BLaER1 (cell line): ENCODE data around the gene TARBP1.

Experiments
- H3K27ac ChIP-seq: shearing (Covaris generic); formaldehyde crosslinking; 2 replicates; pipeline ENCODE4 v1.8.1; 2022
- H3K27me3 ChIP-seq: shearing (Covaris generic); formaldehyde crosslinking; 2 replicates; pipeline ENCODE4 v1.8.1; 2022
- H3K36me3 ChIP-seq: shearing (Covaris generic); formaldehyde crosslinking; 2 replicates; pipeline ENCODE4 v1.8.1; 2022
- H3K4me1 ChIP-seq: shearing (Covaris generic); formaldehyde crosslinking; 2 replicates; pipeline ENCODE4 v1.8.1; 2022
- H3K4me2 ChIP-seq: shearing (Covaris generic); formaldehyde crosslinking; 2 replicates; pipeline ENCODE4 v1.8.1; 2022
- H3K4me3 ChIP-seq: shearing (Covaris generic); formaldehyde crosslinking; 2 replicates; pipeline ENCODE4 v1.8.1; 2022
- H3K9ac ChIP-seq: shearing (Covaris generic); formaldehyde crosslinking; 2 replicates; pipeline ENCODE4 v1.8.1; 2022
- H3K9me3 ChIP-seq: shearing (Covaris generic); formaldehyde crosslinking; 2 replicates; pipeline ENCODE4 v1.8.1; 2022
- H4K20me1 ChIP-seq: shearing (Covaris generic); formaldehyde crosslinking; 2 replicates; pipeline ENCODE4 v1.8.1; 2022
- Cebpa-rat ChIP-seq: shearing (Covaris generic); IDR thresholded peaks from 2 replicates; pipeline ENCODE4 v1.8.1; 2022

Gene TARBP1

GRCh38 chr1:234473118-234473517, 5.9 kb downstream of the TARBP1 start:
- H3K4me2 ChIP-seq, result peak overlapping the region; percentile 92
- H3K9me3 ChIP-seq, result no peaks in the 10 kb centered on the region
- no peaks in the 10 kb centered on the region for H3K27me3 ChIP-seq
- peak overlapping the region; percentile 46; the same call in 1 of the 2 replicates for H3K9ac ChIP-seq
- no peak overlapping the region for H3K4me3 ChIP-seq
- H4K20me1 ChIP-seq, result peaks cover 34% of the 10 kb centered on the region; the same call in 1 of the 2 replicates
- peak overlapping the region; percentile 81 for H3K27ac ChIP-seq
- H3K4me1 ChIP-seq, result peaks cover 56% of the 10 kb centered on the region
- H3K36me3 ChIP-seq, result peaks cover 34% of the 10 kb centered on the region
- no peak for TF ChIP-seq Cebpa-rat

GRCh38 chr1:234469376-234469775, 9.6 kb downstream of the TARBP1 start:
- TF ChIP-seq Cebpa-rat, result no peak
- no peaks in the 10 kb centered on the region for H3K9me3 ChIP-seq
- H3K9ac ChIP-seq, result no peak overlapping the region
- H4K20me1 ChIP-seq, result 0 out of 2 replicates have a peak, but pooled peaks cover 24% of the 10 kb centered on the region
- no peak overlapping the region for H3K4me2 ChIP-seq
- no peak overlapping the region for H3K4me3 ChIP-seq
- peaks cover 22% of the 10 kb centered on the region for H3K4me1 ChIP-seq
- no peaks in the 10 kb centered on the region for H3K27me3 ChIP-seq
- H3K36me3 ChIP-seq, result peaks cover 72% of the 10 kb centered on the region
- no peak overlapping the region for H3K27ac ChIP-seq

GRCh38 chr1:234468580-234468979, 10.4 kb downstream of the TARBP1 start:
- Histone ChIP-seq H3K4me1 (peaks cover 14% of the 10 kb centered on the region), H3K4me3 (no peak overlapping the region), H3K27me3 (no peaks in the 10 kb centered on the region), H3K9me3 (no peaks in the 10 kb centered on the region), H3K4me2 (no peak overlapping the region), H3K27ac (no peak overlapping the region), H3K36me3 (peaks cover 78% of the 10 kb centered on the region), H4K20me1 (0 out of 2 replicates have a peak, but pooled peaks cover 23% of the 10 kb centered on the region), H3K9ac (no peak overlapping the region)
- TF ChIP-seq Cebpa-rat, result no peak

GRCh38 chr1:234467821-234468220, 11.2 kb downstream of the TARBP1 start:
- H4K20me1 ChIP-seq, result 0 out of 2 replicates have a peak, but pooled peaks cover 15% of the 10 kb centered on the region
- H3K9ac ChIP-seq, result no peak overlapping the region
- H3K27me3 ChIP-seq, result no peaks in the 10 kb centered on the region
- no peak overlapping the region for H3K4me2 ChIP-seq
- no peak overlapping the region for H3K27ac ChIP-seq
- no peak for TF ChIP-seq Cebpa-rat
- H3K36me3 ChIP-seq, result peaks cover 85% of the 10 kb centered on the region
- H3K4me1 ChIP-seq, result peaks cover 7% of the 10 kb centered on the region
- H3K4me3 ChIP-seq, result no peak overlapping the region
- H3K9me3 ChIP-seq, result no peaks in the 10 kb centered on the region

GRCh38 chr1:234466945-234467344, 12.0 kb downstream of the TARBP1 start:
- no peak for TF ChIP-seq Cebpa-rat
- no peak overlapping the region for H3K9ac ChIP-seq
- no peaks in the 10 kb centered on the region for H3K27me3 ChIP-seq
- no peak overlapping the region for H3K4me2 ChIP-seq
- peaks cover 94% of the 10 kb centered on the region for H3K36me3 ChIP-seq
- H3K27ac ChIP-seq, result no peak overlapping the region
- H3K4me1 ChIP-seq, result no peaks in the 10 kb centered on the region
- no peaks in the 10 kb centered on the region for H3K9me3 ChIP-seq
- no peak overlapping the region for H3K4me3 ChIP-seq
- 0 out of 2 replicates have a peak, but pooled peaks cover 15% of the 10 kb centered on the region for H4K20me1 ChIP-seq

GRCh38 chr1:234463749-234464148, 15.2 kb downstream of the TARBP1 start:
- Histone ChIP-seq H3K4me1 (no peaks in the 10 kb centered on the region), H3K36me3 (peaks cover 95% of the 10 kb centered on the region), H4K20me1 (0 out of 2 replicates have a peak, but pooled peaks cover 11% of the 10 kb centered on the region), H3K4me2 (no peak overlapping the region), H3K27ac (no peak overlapping the region), H3K4me3 (no peak overlapping the region), H3K9ac (no peak overlapping the region), H3K27me3 (no peaks in the 10 kb centered on the region), H3K9me3 (no peaks in the 10 kb centered on the region)
- TF ChIP-seq Cebpa-rat, result no peak

- Histone ChIP-seq H3K27me3 (no peaks in the 10 kb centered on the region), H3K4me3 (no peak overlapping the region), H4K20me1 (no peaks in the 10 kb centered on the region), H3K27ac (no peak overlapping the region), H3K4me1 (no peaks in the 10 kb centered on the region), H3K9ac (no peak overlapping the region), H3K9me3 (no peaks in the 10 kb centered on the region), H3K4me2 (no peak overlapping the region), H3K36me3 (peaks cover 91% of the 10 kb centered on the region)
- no peak for TF ChIP-seq Cebpa-rat
Measured at GRCh38 chr1:234460652-234461051, 18.3 kb downstream of the TARBP1 start.

- no peaks in the 10 kb centered on the region for H3K4me1 ChIP-seq
- no peak overlapping the region for H3K9ac ChIP-seq
- no peak overlapping the region for H3K27ac ChIP-seq
- H3K4me2 ChIP-seq, result no peak overlapping the region
- H4K20me1 ChIP-seq, result no peaks in the 10 kb centered on the region
- H3K9me3 ChIP-seq, result no peaks in the 10 kb centered on the region
- no peak overlapping the region for H3K4me3 ChIP-seq
- peaks cover 90% of the 10 kb centered on the region for H3K36me3 ChIP-seq
- TF ChIP-seq Cebpa-rat, result no peak
- no peaks in the 10 kb centered on the region for H3K27me3 ChIP-seq
Measured at GRCh38 chr1:234458352-234459017, 20.5 kb downstream of the TARBP1 start.

- Histone ChIP-seq H3K9ac (no peak overlapping the region), H3K4me2 (no peak overlapping the region), H4K20me1 (no peaks in the 10 kb centered on the region), H3K36me3 (peaks cover 84% of the 10 kb centered on the region), H3K27me3 (no peaks in the 10 kb centered on the region), H3K9me3 (no peaks in the 10 kb centered on the region), H3K4me1 (no peaks in the 10 kb centered on the region), H3K4me3 (no peak overlapping the region), H3K27ac (no peak overlapping the region)
- TF ChIP-seq Cebpa-rat, result no peak
Measured at GRCh38 chr1:234454926-234455325, 24.1 kb downstream of the TARBP1 start.

GRCh38 chr1:234452406-234452965, 26.5 kb downstream of the TARBP1 start:
- Histone ChIP-seq H3K9me3 (no peaks in the 10 kb centered on the region), H4K20me1 (no peaks in the 10 kb centered on the region), H3K36me3 (peaks cover 87% of the 10 kb centered on the region), H3K4me2 (no peak overlapping the region), H3K27me3 (no peaks in the 10 kb centered on the region), H3K9ac (no peak overlapping the region), H3K27ac (no peak overlapping the region), H3K4me3 (no peak overlapping the region), H3K4me1 (no peaks in the 10 kb centered on the region)
- no peak for TF ChIP-seq Cebpa-rat
